RWPE1 (cell line): ENCODE results near the gene COL25A1.
"Not testable (repeated sequence)": the region's sequence is repeated elsewhere in the genome, so short reads cannot be mapped to it uniquely, and the experiment has no call there.

Experiments
- CTCF ChIA-PET: fragments of 350-600 bp; sonication (Branson Sonifier 250); formaldehyde crosslinking; extraction: SDS; loops from one replicate; lab custom pipeline; 2021; lab: Yijun Ruan, JAX
- POLR2A ChIA-PET: fragments of 400-600 bp; formaldehyde crosslinking; extraction: SDS; loops from one replicate; lab custom pipeline; 2020; ENCODE audit warnings: antibody characterized with exemption; ENCODE audit not compliant: low non-redundant PET; lab: Yijun Ruan, JAX
- DNase-seq: peaks from one replicate; pipeline ENCODE4 v3.0.0; 2012; ENCODE audit warnings: low spot score
- H3K27ac ChIP-seq: fragments of 450-650 bp; 2 replicates; pipeline ENCODE4 v1.5.1; 2017
- TF ChIP-seq, protein P1 (sequence below): fragments of 450-650 bp; conservative IDR thresholded peaks from 2 replicates; pipeline ENCODE4 v1.5.1; 2017; ENCODE audit warnings: low read depth, mild to moderate bottlenecking

COL25A1 gene

DNA sequence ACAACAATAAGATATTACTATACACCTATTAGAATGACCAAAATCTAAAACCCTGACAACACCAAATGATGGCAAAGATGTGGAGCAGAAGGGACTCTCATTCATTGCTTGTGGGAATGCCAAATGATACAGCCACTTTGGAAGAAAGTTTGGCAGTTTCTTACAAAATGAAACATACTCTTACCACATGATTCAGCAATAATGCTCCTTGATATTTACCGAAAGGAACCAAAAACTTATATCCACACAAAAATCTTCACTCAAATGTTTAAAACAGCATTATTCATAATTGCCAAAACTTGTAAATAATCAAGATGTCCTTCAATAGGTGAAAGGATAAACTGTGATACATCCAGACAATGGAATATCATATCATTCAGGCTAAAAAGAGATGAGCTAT, 180.9 kb downstream of the COL25A1 start:
- ChIA-PET CTCF (no interaction called here), POLR2A (no interaction called here)
- TF ChIP-seq, protein P1, sequence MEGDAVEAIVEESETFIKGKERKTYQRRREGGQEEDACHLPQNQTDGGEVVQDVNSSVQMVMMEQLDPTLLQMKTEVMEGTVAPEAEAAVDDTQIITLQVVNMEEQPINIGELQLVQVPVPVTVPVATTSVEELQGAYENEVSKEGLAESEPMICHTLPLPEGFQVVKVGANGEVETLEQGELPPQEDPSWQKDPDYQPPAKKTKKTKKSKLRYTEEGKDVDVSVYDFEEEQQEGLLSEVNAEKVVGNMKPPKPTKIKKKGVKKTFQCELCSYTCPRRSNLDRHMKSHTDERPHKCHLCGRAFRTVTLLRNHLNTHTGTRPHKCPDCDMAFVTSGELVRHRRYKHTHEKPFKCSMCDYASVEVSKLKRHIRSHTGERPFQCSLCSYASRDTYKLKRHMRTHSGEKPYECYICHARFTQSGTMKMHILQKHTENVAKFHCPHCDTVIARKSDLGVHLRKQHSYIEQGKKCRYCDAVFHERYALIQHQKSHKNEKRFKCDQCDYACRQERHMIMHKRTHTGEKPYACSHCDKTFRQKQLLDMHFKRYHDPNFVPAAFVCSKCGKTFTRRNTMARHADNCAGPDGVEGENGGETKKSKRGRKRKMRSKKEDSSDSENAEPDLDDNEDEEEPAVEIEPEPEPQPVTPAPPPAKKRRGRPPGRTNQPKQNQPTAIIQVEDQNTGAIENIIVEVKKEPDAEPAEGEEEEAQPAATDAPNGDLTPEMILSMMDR = no peak
- no peak for DNase-seq
- H3K27ac ChIP-seq = no peak overlapping the region

DNA sequence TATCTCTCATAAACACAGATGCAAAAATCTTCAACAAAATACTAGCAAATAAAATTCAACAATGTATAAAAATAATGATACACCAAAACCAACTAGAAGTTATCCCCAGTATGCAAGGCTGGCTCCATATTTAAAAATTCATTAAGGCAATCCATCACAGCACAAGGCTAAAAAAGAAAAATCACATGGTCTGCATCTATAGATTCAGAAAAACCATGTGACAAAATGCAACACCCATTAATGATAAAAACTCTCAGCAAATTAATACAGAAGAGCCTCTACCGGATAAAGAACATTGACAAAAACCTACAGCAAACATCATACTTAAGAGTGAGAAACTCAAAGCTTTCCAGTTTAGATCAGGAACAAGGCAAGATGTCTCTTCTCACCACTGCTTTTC, 182.6 kb downstream of the COL25A1 start:
- ChIA-PET POLR2A (no interaction called here), CTCF (interaction anchor here (0.6 kb wide), 1 partner anchor 63 kb away, joined by 3 read pairs; no protein-coding TSS in a partner anchor)
- H3K27ac ChIP-seq = no peak overlapping the region

DNA sequence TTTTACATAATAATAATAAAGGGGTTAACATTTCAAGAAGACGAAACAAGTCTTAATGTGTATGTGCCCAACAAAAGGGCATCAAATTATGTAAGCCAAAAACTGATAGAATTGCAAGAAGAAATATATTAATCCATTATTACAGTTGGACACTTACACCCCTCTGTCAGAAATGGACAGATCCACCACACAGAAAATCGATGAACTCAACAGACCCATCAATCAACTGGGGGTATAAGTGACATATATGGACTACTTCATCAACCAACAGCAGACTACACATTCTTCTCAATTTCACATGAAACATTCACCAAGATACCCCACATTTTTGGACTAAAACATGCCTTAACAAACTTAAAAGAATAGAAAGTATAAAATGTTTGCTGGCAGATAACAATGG, 183.8 kb downstream of the COL25A1 start:
- no peak for DNase-seq
- H3K27ac ChIP-seq = no peak overlapping the region
- CTCF ChIA-PET = interaction anchor here (0.7 kb wide), 1 partner anchor 53 kb away, joined by 4 read pairs; no protein-coding TSS in a partner anchor
- POLR2A ChIA-PET = no interaction called here
- TF ChIP-seq, protein P1 = no peak

More for the DNA sequence above, 182.6 kb downstream of the COL25A1 start:
- TF ChIP-seq, protein P1 = no peak
- no peak for DNase-seq

DNA sequence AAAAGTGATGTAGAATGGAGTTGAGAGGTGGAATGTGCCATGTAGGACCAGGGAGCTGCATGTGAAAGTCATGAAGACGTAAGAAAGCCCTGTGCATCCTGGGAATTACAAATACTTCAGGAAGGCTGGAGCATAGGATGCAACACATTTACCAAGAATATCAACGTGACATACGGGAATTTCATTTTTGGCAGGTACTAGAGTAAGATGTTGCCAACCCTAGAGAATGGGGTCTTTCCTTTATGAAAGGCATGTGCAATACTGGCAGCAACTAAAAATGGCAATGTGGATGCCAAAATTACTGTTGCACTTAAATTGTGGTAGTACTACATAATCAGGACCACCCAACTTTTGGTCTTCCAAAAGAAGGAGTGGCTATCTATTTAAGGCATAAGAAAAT, 188.0 kb downstream of the COL25A1 start:
- DNase-seq = no peak
- ChIA-PET POLR2A (no interaction called here), CTCF (no interaction called here)
- H3K27ac ChIP-seq = no peak overlapping the region
- TF ChIP-seq, protein P1 = no peak

DNA sequence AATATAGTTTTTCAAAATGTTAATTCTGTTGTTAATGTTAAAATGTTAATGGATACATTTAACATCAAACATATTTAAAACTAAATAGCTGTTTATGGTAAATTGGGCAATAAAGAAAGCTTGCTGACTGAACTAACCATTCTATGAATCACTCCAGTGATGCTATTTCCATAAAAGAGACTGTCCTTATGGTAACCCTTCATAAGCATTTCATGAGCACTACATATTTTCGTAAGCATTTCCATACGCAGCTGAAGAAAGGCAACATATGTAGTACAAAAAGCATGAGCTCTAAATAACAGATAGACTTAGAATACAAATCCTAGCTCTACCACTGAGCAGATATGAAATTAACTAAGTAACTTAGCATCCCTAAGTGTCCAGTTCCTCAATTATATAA, 188.9 kb downstream of the COL25A1 start:
- TF ChIP-seq, protein P1 = no peak
- no peak overlapping the region for H3K27ac ChIP-seq
- CTCF ChIA-PET = no interaction called here
- POLR2A ChIA-PET = no interaction called here
- no peak for DNase-seq

DNA sequence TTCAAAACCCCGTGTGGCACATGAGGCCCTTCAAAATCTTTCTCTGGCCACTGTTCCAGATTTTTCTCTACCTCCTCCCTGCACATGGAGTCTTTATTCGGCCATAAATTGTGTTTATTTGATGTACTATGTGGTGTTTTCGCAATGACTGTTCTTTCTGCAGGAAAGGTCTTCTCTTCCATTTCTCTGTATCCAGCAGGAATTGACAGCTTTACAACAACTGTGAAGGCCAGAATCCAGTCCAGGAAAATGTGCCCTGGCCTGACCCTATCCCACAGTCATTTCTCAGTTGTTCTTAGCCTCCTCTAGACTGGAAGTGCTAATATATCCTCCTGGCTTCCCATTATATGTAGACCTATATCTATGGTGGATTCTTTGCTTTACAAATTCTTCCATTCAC, 191.4 kb downstream of the COL25A1 start:
- POLR2A ChIA-PET = no interaction called here

DNA sequence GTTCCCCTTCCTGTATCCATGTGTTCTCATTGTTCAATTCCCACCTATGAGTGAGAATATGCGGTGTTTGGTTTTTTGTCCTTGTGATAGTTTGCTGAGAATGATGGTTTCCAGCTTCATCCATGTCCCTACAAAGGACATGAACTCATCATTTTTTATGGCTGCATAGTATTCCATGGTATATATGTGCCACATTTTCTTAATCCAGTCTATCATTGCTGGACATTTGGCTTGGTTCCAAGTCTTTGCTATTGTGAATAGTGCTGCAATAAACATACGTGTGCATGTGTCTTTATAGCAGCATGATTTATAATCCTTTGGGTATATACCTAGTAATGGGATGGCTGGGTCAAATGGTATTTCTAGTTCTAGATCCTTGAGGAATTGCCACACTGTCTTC, 194.2 kb downstream of the COL25A1 start:
- CTCF ChIA-PET = interaction anchor here (0.6 kb wide), 1 partner anchor 840 kb away, joined by 3 read pairs; no protein-coding TSS in a partner anchor
- H3K27ac ChIP-seq, DNase-seq, POLR2A ChIA-PET: not testable (repeated sequence)

More for the DNA sequence above, 191.4 kb downstream of the COL25A1 start:
- no peak for DNase-seq
- H3K27ac ChIP-seq = no peak overlapping the region
- TF ChIP-seq, protein P1 = no peak
- CTCF ChIA-PET = interaction anchor here (0.6 kb wide), 1 partner anchor 14 kb away, joined by 4 read pairs; no protein-coding TSS in a partner anchor
